PC-9 (cell line): ENCODE data around the gene VAV3. TPM values are rescaled to one million over a fixed set of nuclear protein-coding genes. Genes with fewer than 3 reads are reported as not detected.
"Not testable (repeated sequence)": the region's sequence is repeated elsewhere in the genome, so short reads cannot be mapped to it uniquely, and the experiment has no call there.

ENCODE experiments used
- BruUV-seq: library from RNA; stranded (reverse); fragments of 400-500 nt; replicated peaks from 2 replicates; lab custom pipeline; 2021; lab: Mats Ljungman, UMichigan
- CTCF ChIA-PET: fragments of 300-600 bp; sonication (Branson Sonifier 250); formaldehyde crosslinking; loops from one replicate; lab custom pipeline; 2022; ENCODE audit warnings: antibody characterized with exemption; lab: Charles Lee
- POLR2A ChIA-PET: fragments of 300-600 bp; sonication (Branson Sonifier 250); formaldehyde crosslinking; loops from one replicate; lab custom pipeline; 2022; ENCODE audit warnings: antibody characterized with exemption; ENCODE audit not compliant: unreplicated experiment; lab: Charles Lee
- DNase-seq, 2 experiments: peaks; one replicate each; pipeline versions ENCODE4 v3.0.0 to v3.0.0-alpha.2; 2015 to 2022; ENCODE audit warnings: mixed read lengths in 1 of 2
- H2AFZ ChIP-seq: fragments of 200-600 bp; sonication (generic); 2 replicates; pipeline ENCODE4 v1.8.1; 2017; ENCODE audit warnings: antibody characterized with exemption
- H3F3A ChIP-seq: fragments of 200-600 bp; sonication (generic); 2 replicates; pipeline ENCODE4 v1.8.1; 2017; ENCODE audit warnings: antibody characterized with exemption, mild to moderate bottlenecking, low read depth; ENCODE audit not compliant: insufficient read depth
- H3K27ac ChIP-seq: fragments of 200-600 bp; sonication (generic); 2 replicates; pipeline ENCODE4 v1.6.1; 2016; ENCODE audit warnings: mixed run types
- H3K27me3 ChIP-seq: fragments of 200-600 bp; sonication (generic); 2 replicates; pipeline ENCODE4 v1.6.1; 2016; ENCODE audit warnings: low read depth, mixed run types; ENCODE audit not compliant: insufficient read depth
- H3K36me3 ChIP-seq: fragments of 200-600 bp; sonication (generic); 2 replicates; pipeline ENCODE4 v1.6.1; 2016; ENCODE audit warnings: low read depth, mixed run types
- H3K4me1 ChIP-seq: fragments of 200-600 bp; sonication (generic); replicated peaks from 2 replicates; pipeline ENCODE4 v1.6.1; 2016; ENCODE audit warnings: mixed run types; ENCODE audit not compliant: insufficient read depth
- H3K4me2 ChIP-seq: fragments of 200-600 bp; sonication (generic); 2 replicates; pipeline ENCODE4 v1.6.1; 2017; ENCODE audit warnings: mixed run types
- H3K4me3 ChIP-seq: fragments of 200-600 bp; sonication (generic); 2 replicates; pipeline ENCODE4 v1.6.1; 2016; ENCODE audit warnings: mixed run types
- H3K79me2 ChIP-seq: fragments of 200-600 bp; sonication (generic); 2 replicates; pipeline ENCODE4 v1.6.1; 2017; ENCODE audit warnings: low read depth, mixed run types
- H3K9me2 ChIP-seq: fragments of 200-600 bp; sonication (generic); 2 replicates; pipeline ENCODE4 v1.8.1; 2017; ENCODE audit warnings: mild to moderate bottlenecking; ENCODE audit not compliant: insufficient read depth
- H3K9me3 ChIP-seq: fragments of 200-600 bp; sonication (generic); 2 replicates; pipeline ENCODE4 v1.8.1; 2016; ENCODE audit warnings: low read depth; ENCODE audit not compliant: insufficient read depth
- H4K20me1 ChIP-seq: fragments of 200-600 bp; sonication (generic); 2 replicates; pipeline ENCODE4 v1.8.1; 2017; ENCODE audit not compliant: insufficient read depth
- EZH2 ChIP-seq: fragments of 200-600 bp; sonication (generic); IDR thresholded peaks from 2 replicates; pipeline ENCODE4 v1.8.0; 2017; ENCODE audit warnings: antibody characterized with exemption, low read depth
- intact Hi-C: fragments of 100-400 bp; cut with micrococcal nuclease; formaldehyde crosslinking; loops from one replicate; pipeline ENCODE4 v1.10.0; 2022; ENCODE audit not compliant: unreplicated experiment
- total RNA-seq: library from RNA; stranded (reverse); gene quantifications from 2 replicates; pipeline ENCODE4 v1.2.3, GENCODE V29; 2021
- TF ChIP-seq, protein P1 (sequence below): fragments of 200-600 bp; sonication (generic); conservative IDR thresholded peaks from 2 replicates; pipeline ENCODE4 v1.6.1; 2017; ENCODE audit warnings: mixed run types, antibody characterized with exemption, mild to moderate bottlenecking, moderate library complexity

The VAV3 gene
- total RNA-seq, 1 experiment from 2014 or later, result 1.7 TPM

DNA sequence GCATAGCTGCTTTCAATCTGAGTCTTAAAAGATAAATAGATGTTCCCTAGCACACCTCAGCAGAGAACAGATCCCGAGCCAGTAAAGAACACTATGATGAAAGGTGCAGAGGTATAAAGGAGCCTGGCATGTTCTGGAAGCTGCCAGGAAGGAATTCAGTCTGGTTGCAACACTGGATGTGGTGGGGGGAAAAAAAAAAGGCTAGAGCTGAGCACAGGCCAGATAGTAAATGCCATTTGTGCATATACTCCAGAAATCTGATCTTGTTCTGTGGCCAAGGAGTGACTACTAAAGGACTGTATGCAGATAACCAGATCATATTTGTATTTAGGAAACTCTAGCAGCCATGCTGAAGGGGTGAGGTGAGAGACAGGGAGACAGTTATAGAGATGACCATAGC, 240.3 kb downstream of the VAV3 start:
- Histone ChIP-seq H3K9me3 (no peaks in the 10 kb centered on the region), H3K4me3 (no peak overlapping the region), H3K4me2 (no peak overlapping the region), H3K36me3 (no peaks in the 10 kb centered on the region), H3K27me3 (no peaks in the 10 kb centered on the region), H4K20me1 (no peaks in the 10 kb centered on the region), H3F3A (no peaks in the 10 kb centered on the region), H3K27ac (no peak overlapping the region), H3K9me2 (no peaks in the 10 kb centered on the region), H2AFZ (no peak overlapping the region), H3K79me2 (no peaks in the 10 kb centered on the region), H3K4me1 (no peaks in the 10 kb centered on the region)
- intact Hi-C loops, result no loop called here
- DNase-seq, result no peak
- BruUV-seq, result no TSS peak
- CTCF ChIA-PET, result no interaction called here
- no peak for TF ChIP-seq EZH2
- TF ChIP-seq, protein P1, sequence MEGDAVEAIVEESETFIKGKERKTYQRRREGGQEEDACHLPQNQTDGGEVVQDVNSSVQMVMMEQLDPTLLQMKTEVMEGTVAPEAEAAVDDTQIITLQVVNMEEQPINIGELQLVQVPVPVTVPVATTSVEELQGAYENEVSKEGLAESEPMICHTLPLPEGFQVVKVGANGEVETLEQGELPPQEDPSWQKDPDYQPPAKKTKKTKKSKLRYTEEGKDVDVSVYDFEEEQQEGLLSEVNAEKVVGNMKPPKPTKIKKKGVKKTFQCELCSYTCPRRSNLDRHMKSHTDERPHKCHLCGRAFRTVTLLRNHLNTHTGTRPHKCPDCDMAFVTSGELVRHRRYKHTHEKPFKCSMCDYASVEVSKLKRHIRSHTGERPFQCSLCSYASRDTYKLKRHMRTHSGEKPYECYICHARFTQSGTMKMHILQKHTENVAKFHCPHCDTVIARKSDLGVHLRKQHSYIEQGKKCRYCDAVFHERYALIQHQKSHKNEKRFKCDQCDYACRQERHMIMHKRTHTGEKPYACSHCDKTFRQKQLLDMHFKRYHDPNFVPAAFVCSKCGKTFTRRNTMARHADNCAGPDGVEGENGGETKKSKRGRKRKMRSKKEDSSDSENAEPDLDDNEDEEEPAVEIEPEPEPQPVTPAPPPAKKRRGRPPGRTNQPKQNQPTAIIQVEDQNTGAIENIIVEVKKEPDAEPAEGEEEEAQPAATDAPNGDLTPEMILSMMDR, result no peak
- POLR2A ChIA-PET, result no interaction called here

DNA sequence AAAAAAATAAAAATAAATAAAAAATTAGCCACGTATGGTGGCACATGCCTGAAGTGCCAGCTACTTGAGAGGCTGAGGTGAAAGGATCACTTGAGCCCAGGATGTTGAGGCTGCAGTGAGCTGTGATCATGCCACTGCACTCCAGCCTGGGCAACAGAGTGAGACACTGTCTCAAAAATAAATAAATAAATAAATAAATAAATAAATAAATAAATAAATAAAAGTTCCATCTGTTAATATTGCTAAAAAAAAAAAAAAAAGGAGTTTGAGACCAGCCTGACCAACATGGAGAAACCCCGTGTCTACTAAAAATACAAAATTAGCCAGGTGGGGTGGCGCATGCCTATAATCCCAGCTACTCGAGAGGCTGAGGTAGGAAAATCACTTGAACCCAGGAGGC, 244.8 kb downstream of the VAV3 start:
- DNase-seq, H3K79me2 ChIP-seq, H3K27me3 ChIP-seq, intact Hi-C loops, H3K4me2 ChIP-seq, CTCF ChIA-PET, H3F3A ChIP-seq, POLR2A ChIA-PET, H2AFZ ChIP-seq, H3K9me2 ChIP-seq, H3K27ac ChIP-seq, H3K9me3 ChIP-seq, H3K4me1 ChIP-seq, H3K4me3 ChIP-seq, H4K20me1 ChIP-seq, BruUV-seq, H3K36me3 ChIP-seq: not testable (repeated sequence)

DNA sequence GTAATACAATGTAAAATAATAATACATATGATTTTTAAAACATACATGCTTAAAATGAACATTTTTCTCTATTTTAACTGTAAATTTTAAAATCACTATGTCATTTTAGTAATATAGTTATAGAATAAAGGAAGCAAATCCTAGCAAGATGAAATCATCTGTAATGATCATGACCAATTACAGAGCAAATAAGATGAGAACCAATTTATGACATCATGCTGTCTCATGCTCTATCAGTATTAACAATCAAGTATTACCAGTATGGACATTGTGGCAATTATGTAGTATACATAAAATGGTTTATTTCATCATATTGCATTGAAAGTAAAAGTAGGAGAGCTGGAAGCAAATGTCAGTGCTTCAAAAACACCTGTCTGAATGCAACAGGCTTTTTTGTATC, 255.0 kb downstream of the VAV3 start:
- no peaks in the 10 kb centered on the region for H3K9me2 ChIP-seq

DNA sequence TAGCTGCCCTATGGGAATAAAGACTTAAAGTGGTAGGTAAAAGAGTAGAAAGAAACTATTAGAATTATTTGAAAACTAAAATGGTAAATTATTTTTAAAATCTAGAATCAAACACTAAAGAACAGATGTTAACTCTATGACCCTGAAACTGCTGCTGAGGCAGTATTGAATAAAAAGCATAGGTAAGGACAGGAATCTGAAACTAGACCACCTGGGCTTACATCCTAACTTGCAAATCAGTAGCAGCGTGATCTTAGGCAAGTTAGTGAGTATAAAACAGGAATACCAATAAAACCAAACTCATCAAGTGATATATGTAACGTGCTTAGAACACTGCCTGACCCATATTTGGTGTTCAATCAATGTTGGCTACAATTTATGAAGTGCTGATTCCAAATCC, 257.9 kb downstream of the VAV3 start:
- BruUV-seq, result no TSS peak
- Histone ChIP-seq H2AFZ (no peak overlapping the region), H3K9me3 (no peaks in the 10 kb centered on the region), H3K9me2 (no peaks in the 10 kb centered on the region), H3K4me2 (no peak overlapping the region), H3F3A (no peaks in the 10 kb centered on the region), H3K79me2 (no peaks in the 10 kb centered on the region), H3K4me1 (no peaks in the 10 kb centered on the region), H4K20me1 (no peaks in the 10 kb centered on the region), H3K27ac (no peak overlapping the region), H3K27me3 (no peaks in the 10 kb centered on the region), H3K36me3 (no peaks in the 10 kb centered on the region), H3K4me3 (no peak overlapping the region)
- POLR2A ChIA-PET, result no interaction called here
- CTCF ChIA-PET, result no interaction called here
- intact Hi-C loops, result no loop called here
- no peak for TF ChIP-seq EZH2
- TF ChIP-seq, protein P1, result no peak
- no peak for DNase-seq

More for the DNA sequence above, 255.0 kb downstream of the VAV3 start:
- ChIA-PET POLR2A (no interaction called here), CTCF (no interaction called here)
- Histone ChIP-seq H3K4me2 (no peak overlapping the region), H3K27ac (no peak overlapping the region), H3K4me1 (no peaks in the 10 kb centered on the region), H2AFZ (no peak overlapping the region), H3K79me2 (no peaks in the 10 kb centered on the region), H4K20me1 (no peaks in the 10 kb centered on the region), H3K4me3 (no peak overlapping the region), H3K9me3 (no peaks in the 10 kb centered on the region), H3K36me3 (no peaks in the 10 kb centered on the region), H3K27me3 (no peaks in the 10 kb centered on the region), H3F3A (no peaks in the 10 kb centered on the region)
- intact Hi-C loops, result no loop called here
- no peak for DNase-seq
- BruUV-seq, result no TSS peak
- no peak for TF ChIP-seq EZH2
- TF ChIP-seq, protein P1, result no peak
